ENCODE results near the gene SCO2.

The SCO2 gene

GRCh38 chr22:50523806-50524675 lies 1.4 kb downstream of the SCO2 start:
- no peak for TF ChIP-seq CTCF (IDR thresholded peaks at IDR 0.05; ENCODE audit: poor library complexity, severe bottlenecking)

GRCh38 chr22:50523458-50523805 lies 2.0 kb downstream of the SCO2 start:
- DNase-seq (ENCODE audit: low spot score) (no peak), ATAC-seq (ENCODE audit: low read depth) (no peak)
- Histone ChIP-seq H3K4me1 (ENCODE audit: insufficient read depth, poor library complexity, severe bottlenecking) (no peaks in the 10 kb centered on the region), H3K4me3 (ENCODE audit: severe bottlenecking) (no peak overlapping the region), H3K36me3 (ENCODE audit: low read depth) (peaks cover 17% of the 10 kb centered on the region), H3K9me3 (ENCODE audit: severe bottlenecking) (no peaks in the 10 kb centered on the region), H3K27me3 (ENCODE audit: insufficient read depth, poor library complexity, severe bottlenecking) (no peaks in the 10 kb centered on the region), H3K27ac (ENCODE audit: poor library complexity, severe bottlenecking) (no peak overlapping the region)
- TF ChIP-seq CTCF (IDR thresholded peaks at IDR 0.05; ENCODE audit: poor library complexity, severe bottlenecking), result no peak

More at GRCh38 chr22:50523806-50524675, 1.4 kb downstream of the SCO2 start:
- peak; percentile 55 for DNase-seq (ENCODE audit: low spot score)
- no peaks in the 10 kb centered on the region for H3K9me3 ChIP-seq (ENCODE audit: severe bottlenecking)
- no peaks in the 10 kb centered on the region for H3K27me3 ChIP-seq (ENCODE audit: insufficient read depth, poor library complexity, severe bottlenecking)
- peak overlapping the region; percentile 51 for H3K4me3 ChIP-seq (ENCODE audit: severe bottlenecking)
- H3K27ac ChIP-seq (ENCODE audit: poor library complexity, severe bottlenecking), result peak overlapping the region; percentile 81
- H3K36me3 ChIP-seq (ENCODE audit: low read depth), result peaks cover 17% of the 10 kb centered on the region
- no peaks in the 10 kb centered on the region for H3K4me1 ChIP-seq (ENCODE audit: insufficient read depth, poor library complexity, severe bottlenecking)
- ATAC-seq (ENCODE audit: low read depth), result no peak

GRCh38 chr22:50522806-50523438 lies 2.5 kb downstream of the SCO2 start:
- no peak for ATAC-seq (ENCODE audit: low read depth)
- peak; percentile 52 for DNase-seq (ENCODE audit: low spot score)
- no peak overlapping the region for H3K4me3 ChIP-seq (ENCODE audit: severe bottlenecking)
- H3K4me1 ChIP-seq (ENCODE audit: insufficient read depth, poor library complexity, severe bottlenecking), result no peaks in the 10 kb centered on the region
- H3K9me3 ChIP-seq (ENCODE audit: severe bottlenecking), result no peaks in the 10 kb centered on the region
- no peak overlapping the region for H3K27ac ChIP-seq (ENCODE audit: poor library complexity, severe bottlenecking)
- TF ChIP-seq CTCF (IDR thresholded peaks at IDR 0.05; ENCODE audit: poor library complexity, severe bottlenecking), result no peak
- peaks cover 18% of the 10 kb centered on the region for H3K36me3 ChIP-seq (ENCODE audit: low read depth)
- H3K27me3 ChIP-seq (ENCODE audit: insufficient read depth, poor library complexity, severe bottlenecking), result no peaks in the 10 kb centered on the region

GRCh38 chr22:50522208-50522805 lies 3.1 kb downstream of the SCO2 start:
- no peak for TF ChIP-seq CTCF (IDR thresholded peaks at IDR 0.05; ENCODE audit: poor library complexity, severe bottlenecking)
- Histone ChIP-seq H3K27ac (ENCODE audit: poor library complexity, severe bottlenecking) (no peak overlapping the region), H3K4me1 (ENCODE audit: insufficient read depth, poor library complexity, severe bottlenecking) (no peaks in the 10 kb centered on the region), H3K4me3 (ENCODE audit: severe bottlenecking) (no peak overlapping the region), H3K9me3 (ENCODE audit: severe bottlenecking) (no peaks in the 10 kb centered on the region), H3K27me3 (ENCODE audit: insufficient read depth, poor library complexity, severe bottlenecking) (no peaks in the 10 kb centered on the region), H3K36me3 (ENCODE audit: low read depth) (peaks cover 24% of the 10 kb centered on the region)
- no peak for DNase-seq (ENCODE audit: low spot score)
- no peak for ATAC-seq (ENCODE audit: low read depth)
